DOHH2 (cell line): ENCODE results near the gene COL18A1.

Source experiments
- H3F3A ChIP-seq: fragments of 200-600 bp; sonication (generic), shearing (Covaris generic); 2 replicates; pipeline ENCODE4 v1.6.0; 2016; ENCODE audit warnings: antibody characterized with exemption, mild to moderate bottlenecking; ENCODE audit not compliant: control insufficient read depth, insufficient read depth
- H3K27ac ChIP-seq: fragments of 200-600 bp; sonication (generic); 2 replicates; pipeline ENCODE4 v1.5.1; 2014; ENCODE audit warnings: low read depth, mild to moderate bottlenecking, low read length, moderate library complexity
- H3K27me3 ChIP-seq: fragments of 200-600 bp; sonication (generic); 2 replicates; pipeline ENCODE4 v1.6.1; 2014; ENCODE audit warnings: mild to moderate bottlenecking, low read length, mixed read lengths; ENCODE audit not compliant: control insufficient read depth
- H3K36me3 ChIP-seq: fragments of 200-600 bp; sonication (generic); 2 replicates; pipeline ENCODE4 v1.6.1; 2014; ENCODE audit warnings: mild to moderate bottlenecking, low read length, moderate library complexity, mixed read lengths; ENCODE audit not compliant: control insufficient read depth
- H3K4me1 ChIP-seq: fragments of 200-600 bp; sonication (generic); 2 replicates; pipeline ENCODE4 v1.6.1; 2014; ENCODE audit warnings: mild to moderate bottlenecking, low read length, mixed read lengths; ENCODE audit not compliant: control insufficient read depth
- H3K4me2 ChIP-seq: fragments of 200-600 bp; sonication (generic); 2 replicates; pipeline ENCODE4 v1.6.0; 2014; ENCODE audit warnings: mild to moderate bottlenecking, low read length, moderate library complexity
- H3K4me3 ChIP-seq: fragments of 200-600 bp; sonication (generic); 2 replicates; pipeline ENCODE4 v1.5.1; 2014; ENCODE audit warnings: mild to moderate bottlenecking, low read length, mixed read lengths
- H3K79me2 ChIP-seq: fragments of 200-600 bp; sonication (generic); 2 replicates; pipeline ENCODE4 v1.6.1; 2014; ENCODE audit warnings: mild to moderate bottlenecking, low read length, mixed read lengths; ENCODE audit not compliant: control insufficient read depth
- H3K9me2 ChIP-seq: fragments of 200-600 bp; sonication (generic); replicated peaks from 2 replicates; pipeline ENCODE4 v1.6.1; 2014; ENCODE audit warnings: mild to moderate bottlenecking, low read length, mixed read lengths; ENCODE audit not compliant: control insufficient read depth
- H3K9me3 ChIP-seq: fragments of 200-600 bp; sonication (generic); 2 replicates; pipeline ENCODE4 v1.6.1; 2014; ENCODE audit warnings: antibody characterized with exemption, low read length, mixed read lengths; ENCODE audit not compliant: control insufficient read depth, insufficient read depth
- H4K20me1 ChIP-seq: fragments of 200-600 bp; sonication (generic); 2 replicates; pipeline ENCODE4 v1.6.0; 2014; ENCODE audit warnings: low read depth, mild to moderate bottlenecking, antibody characterized with exemption, low read length, moderate library complexity; ENCODE audit not compliant: control insufficient read depth, insufficient read depth
- EZH2phosphoT487 ChIP-seq: fragments of 200-600 bp; sonication (generic); IDR thresholded peaks from 2 replicates; pipeline ENCODE4 v1.6.1; 2017; ENCODE audit warnings: borderline replicate concordance, mild to moderate bottlenecking, antibody characterized with exemption, low read length, moderate library complexity, mixed read lengths
- TF ChIP-seq, protein P1 (sequence below): fragments of 200-600 bp; sonication (generic); IDR thresholded peaks from one replicate; pipeline ENCODE4 v1.5.1; 2014; ENCODE audit warnings: antibody characterized with exemption, mild to moderate bottlenecking, low read depth, low read length; ENCODE audit not compliant: poor library complexity, severe bottlenecking

COL18A1 gene

GRCh38 chr21:45410151-45410864 is 5.3 kb downstream of the COL18A1 start:
- no peak overlapping the region for H3K4me3 ChIP-seq
- H3K4me1 ChIP-seq = no peaks in the 10 kb centered on the region
- H3K27ac ChIP-seq = no peak overlapping the region

GRCh38 chr21:45410865-45411809 is 6.2 kb downstream of the COL18A1 start:
- H3K79me2 ChIP-seq = no peaks in the 10 kb centered on the region
- no peaks in the 10 kb centered on the region for H3K36me3 ChIP-seq
- H3K9me3 ChIP-seq = no peaks in the 10 kb centered on the region
- no peaks in the 10 kb centered on the region for H3K4me1 ChIP-seq
- no peaks in the 10 kb centered on the region for H3F3A ChIP-seq
- no peaks in the 10 kb centered on the region for H4K20me1 ChIP-seq
- H3K9me2 ChIP-seq = no peaks in the 10 kb centered on the region
- no peak for TF ChIP-seq EZH2phosphoT487
- TF ChIP-seq, protein P1, sequence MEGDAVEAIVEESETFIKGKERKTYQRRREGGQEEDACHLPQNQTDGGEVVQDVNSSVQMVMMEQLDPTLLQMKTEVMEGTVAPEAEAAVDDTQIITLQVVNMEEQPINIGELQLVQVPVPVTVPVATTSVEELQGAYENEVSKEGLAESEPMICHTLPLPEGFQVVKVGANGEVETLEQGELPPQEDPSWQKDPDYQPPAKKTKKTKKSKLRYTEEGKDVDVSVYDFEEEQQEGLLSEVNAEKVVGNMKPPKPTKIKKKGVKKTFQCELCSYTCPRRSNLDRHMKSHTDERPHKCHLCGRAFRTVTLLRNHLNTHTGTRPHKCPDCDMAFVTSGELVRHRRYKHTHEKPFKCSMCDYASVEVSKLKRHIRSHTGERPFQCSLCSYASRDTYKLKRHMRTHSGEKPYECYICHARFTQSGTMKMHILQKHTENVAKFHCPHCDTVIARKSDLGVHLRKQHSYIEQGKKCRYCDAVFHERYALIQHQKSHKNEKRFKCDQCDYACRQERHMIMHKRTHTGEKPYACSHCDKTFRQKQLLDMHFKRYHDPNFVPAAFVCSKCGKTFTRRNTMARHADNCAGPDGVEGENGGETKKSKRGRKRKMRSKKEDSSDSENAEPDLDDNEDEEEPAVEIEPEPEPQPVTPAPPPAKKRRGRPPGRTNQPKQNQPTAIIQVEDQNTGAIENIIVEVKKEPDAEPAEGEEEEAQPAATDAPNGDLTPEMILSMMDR = no peak
- H3K4me2 ChIP-seq = no peak overlapping the region
- no peaks in the 10 kb centered on the region for H3K27me3 ChIP-seq
- H3K4me3 ChIP-seq = no peak overlapping the region
- H3K27ac ChIP-seq = no peak overlapping the region

More at GRCh38 chr21:45410151-45410864, 5.3 kb downstream of the COL18A1 start:
- no peak overlapping the region for H3K4me2 ChIP-seq
- H3K79me2 ChIP-seq = no peaks in the 10 kb centered on the region
- no peaks in the 10 kb centered on the region for H3K9me2 ChIP-seq
- no peak for TF ChIP-seq EZH2phosphoT487
- TF ChIP-seq, protein P1 = no peak
- H3K36me3 ChIP-seq = no peaks in the 10 kb centered on the region
- no peaks in the 10 kb centered on the region for H4K20me1 ChIP-seq
- no peaks in the 10 kb centered on the region for H3K27me3 ChIP-seq
- H3K9me3 ChIP-seq = no peaks in the 10 kb centered on the region
- H3F3A ChIP-seq = no peaks in the 10 kb centered on the region

DNA sequence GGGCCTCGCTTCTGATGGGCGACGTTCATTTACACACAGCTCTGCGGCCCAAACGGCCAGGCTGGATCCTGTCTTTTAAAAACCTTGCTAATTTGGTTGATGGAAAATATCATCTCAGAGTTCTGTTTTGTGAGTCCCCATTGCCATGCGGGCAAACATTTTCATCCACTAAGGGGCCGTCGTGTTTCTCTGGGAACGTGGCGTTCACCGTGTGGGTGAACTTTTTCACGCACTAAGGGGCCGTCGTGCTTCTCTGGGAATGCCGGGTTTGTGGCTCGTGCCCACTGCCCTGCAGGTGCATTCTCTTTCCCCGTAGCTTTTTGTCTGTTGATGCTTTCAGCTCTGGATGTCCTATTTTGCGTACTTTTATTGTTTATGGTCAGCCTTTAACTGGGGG is 6.8 kb downstream of the COL18A1 start:
- no peaks in the 10 kb centered on the region for H3K9me2 ChIP-seq
- H4K20me1 ChIP-seq = no peaks in the 10 kb centered on the region
- no peaks in the 10 kb centered on the region for H3K79me2 ChIP-seq
- H3K9me3 ChIP-seq = no peaks in the 10 kb centered on the region
- no peaks in the 10 kb centered on the region for H3K4me1 ChIP-seq
- H3F3A ChIP-seq = no peaks in the 10 kb centered on the region
- no peak overlapping the region for H3K4me2 ChIP-seq
- H3K27me3 ChIP-seq = no peaks in the 10 kb centered on the region
- H3K36me3 ChIP-seq = no peaks in the 10 kb centered on the region
- TF ChIP-seq, protein P1 = no peak
- TF ChIP-seq EZH2phosphoT487 = no peak
- no peak overlapping the region for H3K4me3 ChIP-seq
- H3K27ac ChIP-seq = no peak overlapping the region
